NCI-H146 (cell line): ENCODE measurements around the gene ANGPTL2.
"Not testable (repeated sequence)": the region's sequence is repeated elsewhere in the genome, so short reads cannot be mapped to it uniquely, and the experiment has no call there.

Source experiments
- DNase-seq: peaks from one replicate; lab custom pipeline; 2025; lab: John Stamatoyannopoulos, UW

ANGPTL2 gene

GRCh38 chr9:127122176-127123063, at the start of gene ANGPTL2:
TSS of gene ANGPTL2 (minus strand) at chr9:127122635. CDS start at chr9:127108731, 13,904 bp downstream.
- peak; percentile 58 for DNase-seq

- not testable (repeated sequence) for DNase-seq
These were observed 48.9 kb upstream of the ANGPTL2 start for GRCh38 chr9:127171348-127171747.

GRCh38 chr9:127170652-127171051, 48.2 kb upstream of the ANGPTL2 start:
- no peak for DNase-seq

- no peak for DNase-seq
These were observed 47.7 kb upstream of the ANGPTL2 start for GRCh38 chr9:127170103-127170502.

- DNase-seq, result no peak
These were observed 47.1 kb upstream of the ANGPTL2 start for GRCh38 chr9:127169575-127169883.

- no peak for DNase-seq
These were observed 46.5 kb upstream of the ANGPTL2 start for GRCh38 chr9:127168756-127169574.

GRCh38 chr9:127167560-127168326, 45.3 kb upstream of the ANGPTL2 start:
- no peak for DNase-seq

- DNase-seq, result no peak
These were observed 44.5 kb upstream of the ANGPTL2 start for GRCh38 chr9:127166651-127167524.

- DNase-seq, result no peak
These were observed 43.7 kb upstream of the ANGPTL2 start for GRCh38 chr9:127166111-127166510.

GRCh38 chr9:127165116-127165515, 42.7 kb upstream of the ANGPTL2 start:
- peak; percentile 2 for DNase-seq

GRCh38 chr9:127163409-127163808, 41.0 kb upstream of the ANGPTL2 start:
- no peak for DNase-seq

GRCh38 chr9:127162864-127163365, 40.5 kb upstream of the ANGPTL2 start:
- no peak for DNase-seq

GRCh38 chr9:127162046-127162863, 39.8 kb upstream of the ANGPTL2 start:
- no peak for DNase-seq

GRCh38 chr9:127161081-127161624, 38.7 kb upstream of the ANGPTL2 start:
- no peak for DNase-seq

GRCh38 chr9:127159949-127160610, 37.6 kb upstream of the ANGPTL2 start:
- DNase-seq, result no peak

GRCh38 chr9:127159325-127159801, 36.9 kb upstream of the ANGPTL2 start:
- DNase-seq, result peak; percentile 82

GRCh38 chr9:127158786-127159324, 36.4 kb upstream of the ANGPTL2 start:
- no peak for DNase-seq

- DNase-seq, result no peak
These were observed 33.0 kb upstream of the ANGPTL2 start for GRCh38 chr9:127155314-127155960.
